Choroid plexus epithelial cell (primary cell): ENCODE results near the gene CDC42BPB.

Source experiments
- DNase-seq: peaks from one replicate; pipeline ENCODE4 v3.0.0-alpha.2; 2010; ENCODE audit warnings: low read depth
- H3K4me3 ChIP-seq: 2 replicates; pipeline ENCODE4 v1.5.1; 2011; ENCODE audit warnings: low read depth, mild to moderate bottlenecking, control low read depth, low read length, moderate library complexity
- CTCF ChIP-seq: conservative IDR thresholded peaks from 2 replicates; pipeline ENCODE4 v1.5.1; 2011; ENCODE audit warnings: low read depth, mild to moderate bottlenecking, control low read depth, inconsistent platforms, low read length, moderate library complexity

Gene CDC42BPB

GRCh38 chr14:102907980-102908730, 149.2 kb downstream of the CDC42BPB start:
- TF ChIP-seq CTCF, result no peak
- H3K4me3 ChIP-seq, result no peak overlapping the region
- no peak for DNase-seq

- TF ChIP-seq CTCF, result no peak
- no peak for DNase-seq
- no peak overlapping the region for H3K4me3 ChIP-seq
These were observed 150.0 kb downstream of the CDC42BPB start for GRCh38 chr14:102907303-102907844.

GRCh38 chr14:102906616-102907302, 150.6 kb downstream of the CDC42BPB start:
- no peak for TF ChIP-seq CTCF
- no peak overlapping the region for H3K4me3 ChIP-seq
- DNase-seq, result no peak

- H3K4me3 ChIP-seq, result no peak overlapping the region
- no peak for TF ChIP-seq CTCF
These were observed 151.9 kb downstream of the CDC42BPB start for GRCh38 chr14:102905116-102906108.

GRCh38 chr14:102903889-102904512, 153.3 kb downstream of the CDC42BPB start:
- no peak for TF ChIP-seq CTCF
- DNase-seq, result no peak
- H3K4me3 ChIP-seq, result no peak overlapping the region

More at GRCh38 chr14:102905116-102906108, 151.9 kb downstream of the CDC42BPB start:
- no peak for DNase-seq

- no peak overlapping the region for H3K4me3 ChIP-seq
- no peak for TF ChIP-seq CTCF
- no peak for DNase-seq
These were observed 154.0 kb downstream of the CDC42BPB start for GRCh38 chr14:102903248-102903888.
